Lower lobe of right lung (tissue), 2 donors: Measurements from ENCODE around the gene TMEM41B. TPM values are rescaled to one million over a fixed set of nuclear protein-coding genes. Genes with fewer than 3 reads are reported as not detected.
"Not testable (repeated sequence)": the region's sequence is repeated elsewhere in the genome, so short reads cannot be mapped to it uniquely, and the experiment has no call there.

Experiments used
- ATAC-seq, 2 donors: fragments of 200-7000 bp; cut with Tn5 transposase; one replicate each; pipeline ENCODE4 v1.9.1; 2020 to 2022; ENCODE audit warnings: mild to moderate bottlenecking in 2 of 2, moderate library complexity in 2 of 2
- DNase-seq: peaks from one replicate; pipeline ENCODE4 v3.0.0-alpha.2; 2020
- H3K27ac ChIP-seq: fragments of 200-600 bp; one replicate; pipeline ENCODE4 v1.8.0; 2022
- H3K27me3 ChIP-seq: fragments of 200-600 bp; one replicate; pipeline ENCODE4 v1.8.0; 2022; ENCODE audit warnings: low read depth
- H3K36me3 ChIP-seq: fragments of 200-600 bp; one replicate; pipeline ENCODE4 v1.8.0; 2022; ENCODE audit warnings: mild to moderate bottlenecking
- H3K4me1 ChIP-seq: fragments of 200-600 bp; one replicate; pipeline ENCODE4 v1.8.0; 2022
- H3K4me3 ChIP-seq: fragments of 200-600 bp; one replicate; pipeline ENCODE4 v1.8.0; 2022; ENCODE audit warnings: mild to moderate bottlenecking
- H3K9me3 ChIP-seq: fragments of 200-600 bp; one replicate; pipeline ENCODE4 v1.8.0; 2022
- intact Hi-C: fragments of 100-400 bp; cut with DNase I; formaldehyde crosslinking; loops from one replicate; pipeline ENCODE4 v1.11.0; 2022
- total RNA-seq: library from RNA; stranded (reverse); fragmentation: NEBNext Ultra II Directional; extraction: Animal tissue kit (Norgen Biotek cat#: 25700); gene quantifications from one replicate; pipeline ENCODE4 v1.2.1, GENCODE V29; 2021
- TF ChIP-seq, protein P1 (sequence below): fragments of 200-600 bp; IDR thresholded peaks from one replicate; pipeline ENCODE4 v1.8.0; 2022; ENCODE audit warnings: antibody characterized with exemption, mild to moderate bottlenecking
- donor health status: DM: no; HTN: yes; CAD: no; lungs with severe emphysema.

Gene TMEM41B
- total RNA-seq, 1 donor from 2014 or later = 58.1 TPM

DNA sequence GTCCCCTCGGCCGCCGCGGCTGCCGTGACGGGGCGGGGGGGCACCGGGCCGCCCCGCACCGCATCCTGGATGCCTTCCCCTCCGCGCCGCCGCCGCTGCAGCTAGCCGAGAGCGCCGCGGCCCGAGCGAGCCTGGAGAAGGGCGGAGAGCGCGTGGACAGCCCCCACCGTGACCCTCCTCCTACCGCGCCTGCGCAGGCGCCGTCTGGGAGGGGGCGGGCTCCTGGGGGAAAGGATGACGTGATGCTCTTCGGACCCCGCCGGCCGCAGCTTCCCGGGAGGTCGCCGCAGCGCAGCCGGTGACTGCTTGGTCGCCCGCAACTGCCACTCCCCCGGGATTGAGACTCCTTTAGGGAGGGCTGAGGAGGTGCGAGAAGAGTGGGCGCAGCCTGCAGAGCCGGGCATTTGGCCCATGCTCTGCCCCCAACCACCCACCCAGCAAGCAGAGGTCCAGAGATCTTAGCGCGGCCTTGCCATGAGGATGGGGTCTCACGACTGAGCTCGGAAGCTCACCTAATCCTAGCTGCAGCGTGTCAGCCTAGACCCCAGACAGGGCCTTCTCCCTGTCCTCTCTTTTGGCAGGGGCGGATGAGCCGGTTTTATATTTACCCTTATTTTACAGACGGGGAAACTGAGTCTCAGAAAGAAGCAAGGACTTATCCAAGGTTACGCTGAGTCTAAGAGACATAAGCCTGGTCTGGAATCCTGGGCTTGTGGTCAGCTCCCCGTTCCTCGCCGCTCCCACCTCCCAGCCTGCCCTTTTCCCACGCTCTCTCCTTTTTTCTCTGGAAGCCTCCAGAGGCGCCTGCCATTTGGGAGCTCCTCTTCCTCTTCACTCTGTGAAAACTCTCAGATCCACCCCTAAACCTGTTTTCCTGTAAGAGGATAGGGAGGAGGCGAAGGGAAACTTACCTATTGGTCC lies 48.9 kb downstream of the TMEM41B start, which contains the start of gene DENND5A:
Gene DENND5A (minus strand): TSS at position 140 of the 921 bp plus-strand sequence. CDS start 281 bp downstream, outside the sequence.
- TF ChIP-seq, protein P1, sequence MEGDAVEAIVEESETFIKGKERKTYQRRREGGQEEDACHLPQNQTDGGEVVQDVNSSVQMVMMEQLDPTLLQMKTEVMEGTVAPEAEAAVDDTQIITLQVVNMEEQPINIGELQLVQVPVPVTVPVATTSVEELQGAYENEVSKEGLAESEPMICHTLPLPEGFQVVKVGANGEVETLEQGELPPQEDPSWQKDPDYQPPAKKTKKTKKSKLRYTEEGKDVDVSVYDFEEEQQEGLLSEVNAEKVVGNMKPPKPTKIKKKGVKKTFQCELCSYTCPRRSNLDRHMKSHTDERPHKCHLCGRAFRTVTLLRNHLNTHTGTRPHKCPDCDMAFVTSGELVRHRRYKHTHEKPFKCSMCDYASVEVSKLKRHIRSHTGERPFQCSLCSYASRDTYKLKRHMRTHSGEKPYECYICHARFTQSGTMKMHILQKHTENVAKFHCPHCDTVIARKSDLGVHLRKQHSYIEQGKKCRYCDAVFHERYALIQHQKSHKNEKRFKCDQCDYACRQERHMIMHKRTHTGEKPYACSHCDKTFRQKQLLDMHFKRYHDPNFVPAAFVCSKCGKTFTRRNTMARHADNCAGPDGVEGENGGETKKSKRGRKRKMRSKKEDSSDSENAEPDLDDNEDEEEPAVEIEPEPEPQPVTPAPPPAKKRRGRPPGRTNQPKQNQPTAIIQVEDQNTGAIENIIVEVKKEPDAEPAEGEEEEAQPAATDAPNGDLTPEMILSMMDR = no peak
- peak within 1 kb of the TSS; percentile 93 for H3K27ac ChIP-seq
- DNase-seq (peak; percentile 88), ATAC-seq (peak; percentile 93 to 94)
- no peaks in the 10 kb centered on the region for H3K27me3 ChIP-seq
- H3K9me3 ChIP-seq = no peaks in the 10 kb centered on the region
- peak within 1 kb of the TSS; percentile 87 for H3K4me3 ChIP-seq
- H3K4me1 ChIP-seq = peaks cover 33% of the 10 kb centered on the region
- intact Hi-C loops = no loop called here
- no peaks in the 10 kb centered on the region for H3K36me3 ChIP-seq

DNA sequence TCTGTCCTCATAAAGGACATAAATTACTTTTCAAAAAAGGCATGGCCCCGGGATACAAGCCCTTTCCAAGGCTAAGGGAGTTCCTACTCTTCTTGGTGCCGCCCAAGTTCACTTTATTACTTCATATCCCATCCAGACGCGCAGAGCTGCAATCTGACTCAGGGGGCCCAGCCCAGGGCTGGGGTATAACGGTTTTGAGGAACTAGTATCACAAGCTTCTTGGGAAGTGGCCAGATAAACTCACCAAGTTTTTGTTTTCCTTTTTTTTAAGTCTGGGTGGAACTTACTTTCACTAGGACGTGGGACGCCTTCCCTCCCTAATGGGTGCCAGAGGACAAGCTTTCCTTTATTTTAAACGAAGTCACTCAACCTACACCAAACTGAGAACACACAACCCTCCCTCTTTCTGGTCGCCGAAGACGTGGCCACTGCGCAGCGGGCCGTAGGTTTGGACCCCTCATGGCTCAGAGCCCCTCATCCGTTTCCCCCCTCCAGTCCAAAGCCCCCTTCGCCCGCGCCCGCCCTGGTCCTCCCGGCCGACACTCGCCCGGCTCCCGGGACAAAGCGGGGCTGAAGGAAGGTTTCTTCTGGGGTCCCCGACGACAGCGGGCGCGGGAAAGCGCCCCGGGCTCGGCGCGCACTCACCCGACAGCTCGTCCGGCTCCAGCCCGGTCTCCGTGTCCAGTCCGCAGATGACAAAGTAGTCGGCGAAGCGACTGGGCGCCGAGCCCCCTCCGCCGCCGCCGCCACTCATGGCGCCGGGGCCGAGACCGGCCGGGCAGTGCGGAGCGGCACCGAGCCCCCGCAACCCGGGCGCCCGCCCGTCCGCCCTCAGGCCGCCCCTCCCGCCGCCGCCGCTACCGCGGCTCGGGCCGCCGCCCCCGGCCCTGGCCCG lies 49.8 kb downstream of the TMEM41B start:
- DNase-seq (peak; percentile 83), ATAC-seq (peak; percentile 71 to 78)
- no peaks in the 10 kb centered on the region for H3K9me3 ChIP-seq
- TF ChIP-seq, protein P1 = no peak
- peaks cover 42% of the 10 kb centered on the region for H3K4me1 ChIP-seq
- H3K27me3 ChIP-seq = no peaks in the 10 kb centered on the region
- peak overlapping the region; percentile 87 for H3K4me3 ChIP-seq
- H3K36me3 ChIP-seq = no peaks in the 10 kb centered on the region
- intact Hi-C loops = no loop called here
- H3K27ac ChIP-seq = peak overlapping the region; percentile 93

DNA sequence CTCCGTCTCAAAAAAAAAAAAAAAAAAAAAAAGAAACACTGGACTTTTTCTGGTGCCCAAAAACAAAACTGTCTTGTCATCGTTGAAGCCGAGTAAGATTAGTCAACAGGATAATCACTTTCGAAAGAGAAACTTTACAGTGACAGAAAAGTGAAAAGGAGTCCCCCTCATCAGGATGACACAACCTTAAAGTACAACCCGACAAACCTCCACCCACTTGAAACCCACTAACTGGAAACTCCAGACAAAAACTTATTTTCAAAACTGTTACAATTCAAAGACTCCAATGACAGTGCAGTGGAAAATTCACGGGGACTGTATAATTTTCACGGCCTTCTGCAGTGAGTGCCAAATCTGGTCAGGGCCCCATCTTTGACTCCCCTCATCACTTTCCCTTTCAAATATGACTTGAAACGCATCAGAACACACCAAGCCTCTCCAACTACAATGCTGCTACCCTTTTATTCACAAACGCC lies 50.5 kb downstream of the TMEM41B start:
- DNase-seq = no peak
- peaks cover 43% of the 10 kb centered on the region for H3K4me1 ChIP-seq
- no peaks in the 10 kb centered on the region for H3K27me3 ChIP-seq
- intact Hi-C loops = no loop called here
- peak; percentile 11 to 12 for ATAC-seq
- no peaks in the 10 kb centered on the region for H3K9me3 ChIP-seq
- peak overlapping the region; percentile 93 for H3K27ac ChIP-seq
- H3K36me3 ChIP-seq = no peaks in the 10 kb centered on the region
- peak overlapping the region; percentile 87 for H3K4me3 ChIP-seq
- TF ChIP-seq, protein P1 = no peak

DNA sequence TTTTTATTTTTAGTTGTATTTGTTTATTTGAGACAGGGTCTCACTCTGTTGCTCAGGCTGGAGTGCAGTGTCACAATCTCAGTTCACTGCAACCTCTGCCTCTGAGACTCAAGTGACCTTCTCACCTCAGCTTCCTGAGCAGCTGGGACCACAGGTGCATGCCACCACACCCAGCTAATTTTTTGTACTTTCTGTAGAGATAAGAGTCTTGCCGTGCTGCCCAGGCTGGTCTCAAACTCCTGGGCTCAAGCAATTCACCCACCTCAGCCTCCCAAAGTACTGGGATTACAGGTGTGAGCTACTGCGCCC lies 53.6 kb downstream of the TMEM41B start:
- H3K9me3 ChIP-seq, ATAC-seq, H3K27me3 ChIP-seq, intact Hi-C loops, H3K27ac ChIP-seq, H3K4me3 ChIP-seq, DNase-seq, H3K36me3 ChIP-seq: not testable (repeated sequence)
- H3K4me1 ChIP-seq = peaks cover 40% of the 10 kb centered on the region

DNA sequence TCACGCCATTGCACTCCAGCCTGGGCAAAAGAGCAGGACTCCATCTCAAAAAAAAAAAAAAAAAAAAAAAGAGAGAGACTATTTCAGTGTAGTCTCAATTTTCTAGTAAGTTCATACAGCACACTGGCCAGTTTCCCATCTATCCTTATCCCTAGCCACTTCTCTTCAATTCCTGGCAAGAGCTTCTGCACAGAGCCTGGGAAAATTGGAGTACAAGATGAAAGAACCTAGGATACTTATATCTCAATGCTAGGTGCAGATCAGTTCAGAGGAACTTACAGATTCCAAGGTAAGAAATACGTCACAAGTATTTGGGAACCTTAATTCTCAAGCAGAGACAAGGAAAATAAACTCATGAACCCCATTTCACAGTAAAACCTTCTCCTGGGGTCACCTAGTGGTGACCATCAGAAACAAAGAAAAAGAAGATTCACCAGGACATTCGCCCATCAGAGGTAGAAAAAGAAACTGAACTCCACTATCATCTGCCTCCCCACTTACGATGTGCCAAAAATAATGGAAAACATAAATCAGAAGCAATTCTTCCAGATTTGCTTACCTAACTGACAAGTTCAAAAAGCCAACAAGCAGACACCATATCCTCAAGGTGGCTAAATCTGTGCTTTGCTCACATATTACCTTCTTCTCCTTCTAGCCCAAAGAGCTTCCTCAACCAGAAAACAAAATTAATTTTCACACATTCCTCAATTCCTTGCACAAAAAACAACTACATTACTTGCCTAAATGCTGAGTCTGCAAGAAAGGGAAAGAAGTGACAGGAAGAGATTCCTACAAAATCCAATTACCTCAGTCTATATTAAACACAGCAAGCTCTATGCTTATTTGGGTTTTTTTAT lies 54.2 kb downstream of the TMEM41B start:
- Histone ChIP-seq H3K4me1 (peaks cover 36% of the 10 kb centered on the region), H3K36me3 (peaks cover 6% of the 10 kb centered on the region), H3K4me3 (no peak overlapping the region), H3K27ac (no peak overlapping the region), H3K27me3 (no peaks in the 10 kb centered on the region), H3K9me3 (no peaks in the 10 kb centered on the region)
- no peak for DNase-seq
- TF ChIP-seq, protein P1 = no peak
- no peak for ATAC-seq
- intact Hi-C loops = no loop called here

DNA sequence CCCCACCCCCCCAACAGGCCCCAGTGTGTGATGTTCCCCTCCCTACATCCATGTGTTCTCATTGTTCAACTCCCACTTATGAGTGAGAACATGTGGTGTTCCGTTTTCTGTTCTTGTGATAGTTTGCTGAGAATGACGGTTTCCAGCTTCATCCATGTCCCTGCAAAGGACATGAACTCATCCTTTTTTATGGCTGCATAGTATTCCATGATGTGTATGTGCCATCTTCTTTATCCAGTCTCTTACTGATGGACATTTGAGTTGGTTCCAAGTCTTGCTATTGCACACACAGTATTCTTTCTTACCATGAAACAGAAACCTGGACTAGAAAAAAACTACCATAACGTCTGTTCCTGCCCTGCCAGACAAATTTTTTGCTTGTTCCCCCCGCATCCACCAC lies 56.1 kb downstream of the TMEM41B start:
- intact Hi-C loops, ATAC-seq, DNase-seq, H3K9me3 ChIP-seq, H3K27ac ChIP-seq, H3K4me3 ChIP-seq, H3K27me3 ChIP-seq: not testable (repeated sequence)
- Histone ChIP-seq H3K4me1 (peaks cover 33% of the 10 kb centered on the region), H3K36me3 (peaks cover 14% of the 10 kb centered on the region)
